Left kidney (tissue), 2 donors: ENCODE results near the gene CRYBG1. TPM values are rescaled to one million over a fixed set of nuclear protein-coding genes. Genes with fewer than 3 reads are reported as not detected.
"Not testable (repeated sequence)": the region's sequence is repeated elsewhere in the genome, so short reads cannot be mapped to it uniquely, and the experiment has no call there.

ENCODE experiments used
- DNase-seq: peaks from one replicate; pipeline ENCODE4 v3.0.0-alpha.2; 2013
- polyA plus RNA-seq: library from polyadenylated mRNA; unstranded; fragments of 120-200 nt; gene quantifications from one replicate; pipeline ENCODE4 v1.2.1, GENCODE V29; 2013; ENCODE audit not compliant: insufficient read length

The CRYBG1 gene
- polyA plus RNA-seq, 1 donor: 32.4 TPM

DNA sequence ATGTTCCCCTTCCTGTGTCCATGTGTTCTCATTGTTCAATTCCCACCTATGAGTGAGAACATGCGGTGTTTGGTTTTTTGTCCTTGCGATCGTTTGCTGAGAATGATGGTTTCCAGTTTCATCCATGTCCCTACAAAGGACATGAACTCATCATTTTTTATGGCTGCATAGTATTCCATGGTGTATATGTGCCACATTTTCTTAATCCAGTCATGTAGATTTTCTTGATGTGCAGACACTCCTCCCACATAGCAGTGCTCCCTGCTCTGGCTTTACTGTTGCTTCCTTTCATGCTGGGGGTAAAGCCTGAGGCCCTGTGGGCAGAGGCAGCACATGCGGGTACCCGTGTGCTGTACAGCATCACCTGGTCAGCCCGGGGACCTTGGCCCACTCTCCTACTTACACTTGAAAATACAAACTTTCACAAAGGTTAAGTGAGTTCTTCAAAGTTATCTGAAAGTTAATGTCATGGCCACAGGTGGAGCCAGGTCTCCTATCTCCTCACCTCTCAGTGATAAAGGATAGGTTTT lies 188.5 kb downstream of the CRYBG1 start:
- not testable (repeated sequence) for DNase-seq

DNA sequence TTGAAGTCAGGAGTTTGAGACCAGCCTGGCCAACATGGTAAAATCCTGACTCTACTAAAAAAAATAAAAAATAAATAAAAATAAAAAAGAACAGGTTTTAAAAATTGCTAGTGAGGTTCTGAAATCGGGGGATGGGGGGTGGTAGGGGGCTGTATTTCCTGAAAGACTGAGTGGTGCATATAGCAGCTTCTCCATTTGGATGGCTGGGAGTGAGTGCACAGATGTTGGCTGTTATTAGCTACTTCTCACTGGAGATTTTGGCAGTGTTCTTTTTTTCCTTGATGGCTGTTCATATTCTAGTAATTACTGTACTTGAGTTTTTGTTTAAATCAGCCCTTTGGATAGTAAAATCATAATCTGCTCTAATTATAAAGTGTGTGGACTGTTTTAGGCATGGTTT lies 189.0 kb downstream of the CRYBG1 start:
- no peak for DNase-seq

DNA sequence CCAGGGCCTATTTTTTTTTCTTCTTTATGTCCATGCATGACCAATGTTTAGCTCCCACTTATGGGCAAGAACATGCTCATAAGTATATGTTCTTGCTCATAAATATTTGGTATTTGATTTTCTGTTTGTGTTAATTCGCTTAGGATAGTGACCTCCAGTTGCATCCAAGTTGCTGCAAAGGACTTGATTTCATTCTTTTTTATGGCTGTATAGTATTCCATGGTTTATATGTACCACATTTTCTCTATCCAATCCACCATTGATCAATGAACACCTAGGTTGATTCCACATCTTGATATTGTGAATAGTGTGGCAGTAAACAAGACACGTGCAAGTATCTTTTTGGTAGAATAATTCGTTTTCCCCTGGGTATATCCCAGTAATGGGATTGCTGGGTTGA lies 190.6 kb downstream of the CRYBG1 start:
- DNase-seq: no peak

DNA sequence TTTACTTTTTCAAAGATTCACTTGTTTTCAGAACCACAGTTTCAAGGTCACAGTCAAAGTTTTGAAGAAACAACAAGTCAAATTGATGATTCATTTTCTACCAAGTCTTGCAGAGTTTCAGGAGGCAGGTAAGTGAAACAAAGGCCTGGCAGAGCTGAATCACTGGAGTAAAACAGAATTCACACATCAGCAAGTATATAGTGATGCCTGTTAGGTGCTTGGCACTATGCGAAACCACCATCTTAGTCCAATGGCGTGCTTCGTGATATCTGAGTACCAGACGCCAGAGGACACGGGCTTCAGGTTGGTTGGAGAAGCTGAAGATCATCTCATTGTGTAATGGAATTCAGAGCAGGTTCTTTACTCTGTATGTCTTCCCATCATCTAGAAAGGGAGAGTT lies 192.9 kb downstream of the CRYBG1 start:
- DNase-seq: no peak

DNA sequence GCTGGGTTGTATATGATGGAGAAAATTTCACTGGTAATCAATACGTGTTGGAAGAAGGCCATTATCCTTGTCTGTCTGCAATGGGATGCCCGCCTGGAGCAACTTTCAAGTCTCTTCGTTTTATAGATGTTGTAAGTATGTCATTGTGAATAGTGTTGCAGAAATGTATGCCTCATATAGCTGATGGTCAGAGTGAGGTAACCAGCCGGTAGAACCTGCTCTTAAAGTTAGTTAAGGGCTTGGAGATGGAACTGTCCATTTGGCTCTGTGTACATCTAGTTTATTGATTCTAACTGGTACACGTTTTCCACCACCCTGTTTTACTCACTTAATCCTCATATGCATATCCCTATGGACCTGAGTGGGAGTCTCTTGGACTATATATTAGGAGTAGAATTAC lies 195.2 kb downstream of the CRYBG1 start:
- no peak for DNase-seq

DNA sequence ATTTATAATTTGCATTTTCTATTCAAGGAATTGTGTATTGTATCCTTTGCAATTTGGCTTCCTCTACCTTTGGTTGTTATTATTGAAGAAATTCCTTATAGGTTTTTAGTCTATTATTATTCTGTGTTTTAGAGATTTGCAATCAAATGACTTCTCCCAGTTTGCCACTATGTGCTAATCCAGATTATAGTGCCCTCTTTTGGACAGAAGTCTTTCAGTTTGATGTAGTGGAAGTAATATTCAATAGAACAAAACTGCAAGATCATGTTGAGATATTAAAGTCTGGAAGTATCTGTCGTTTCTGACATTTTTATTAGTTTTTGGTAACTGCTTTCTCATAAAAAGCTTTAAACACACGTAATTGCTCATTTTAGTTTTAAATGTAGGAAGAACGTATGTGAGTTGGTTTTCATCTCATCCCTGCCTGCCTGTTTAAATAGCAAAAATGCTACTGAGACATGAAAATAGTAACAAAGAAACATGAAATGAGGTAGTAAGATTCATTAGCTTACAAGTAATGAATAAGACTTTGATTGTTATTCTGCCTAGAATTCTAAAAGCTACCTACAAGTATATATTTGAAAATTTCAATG lies 195.9 kb downstream of the CRYBG1 start:
- DNase-seq: no peak

DNA sequence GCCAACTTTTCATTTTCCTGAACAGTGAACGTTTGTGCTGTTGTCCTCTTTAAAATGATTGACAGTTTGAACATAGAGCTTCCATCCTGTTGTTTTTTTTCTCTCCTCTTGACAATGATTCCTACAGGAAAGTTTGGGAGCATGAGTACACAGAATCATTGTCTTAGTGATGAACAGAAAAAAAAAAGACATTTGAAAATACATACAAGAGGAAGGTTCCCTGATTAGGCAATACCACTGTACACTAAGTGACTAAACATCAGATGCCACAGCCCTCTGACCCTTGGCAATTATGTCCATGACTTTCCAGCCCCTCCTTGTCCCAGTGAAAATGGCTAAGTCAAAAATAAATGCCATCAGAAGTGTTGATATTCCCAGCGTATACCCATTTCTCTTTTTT lies 197.3 kb downstream of the CRYBG1 start:
- no peak for DNase-seq

DNA sequence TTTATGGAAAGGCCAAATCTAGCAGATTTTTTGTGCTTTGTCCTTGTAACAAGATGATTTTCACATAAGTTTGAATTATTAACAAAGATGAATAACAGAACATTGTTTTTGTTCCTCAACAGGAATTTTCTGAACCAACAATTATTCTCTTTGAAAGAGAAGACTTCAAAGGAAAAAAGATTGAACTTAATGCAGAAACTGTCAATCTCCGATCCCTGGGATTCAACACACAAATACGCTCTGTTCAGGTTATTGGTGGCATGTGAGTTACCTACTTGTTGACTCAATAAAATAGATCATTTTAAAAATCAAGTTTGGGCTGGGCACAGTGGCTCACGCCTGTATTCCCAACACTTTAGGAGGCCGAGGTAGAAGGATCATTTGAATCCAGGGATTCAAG lies 197.8 kb downstream of the CRYBG1 start:
- DNase-seq: no peak

DNA sequence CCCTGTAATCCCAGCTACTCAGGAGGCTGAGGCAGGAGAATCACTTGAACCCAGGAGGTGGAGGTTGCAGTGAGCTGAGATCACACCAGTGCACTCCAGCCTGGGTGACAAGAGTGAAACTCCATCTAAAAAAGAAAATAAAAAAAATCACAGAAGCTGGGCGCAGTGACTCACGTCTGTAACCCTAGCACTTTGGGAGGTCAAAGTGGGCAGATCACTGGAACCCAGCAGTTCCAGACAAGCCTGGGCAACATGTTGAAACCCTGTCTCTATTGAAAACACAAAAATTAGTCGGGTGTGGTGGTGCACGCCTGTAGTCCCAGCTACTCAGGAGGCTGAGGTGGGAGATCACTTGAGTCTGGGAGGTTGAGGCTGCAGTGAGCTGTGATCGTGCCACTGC lies 199.1 kb downstream of the CRYBG1 start:
- DNase-seq: not testable (repeated sequence)

DNA sequence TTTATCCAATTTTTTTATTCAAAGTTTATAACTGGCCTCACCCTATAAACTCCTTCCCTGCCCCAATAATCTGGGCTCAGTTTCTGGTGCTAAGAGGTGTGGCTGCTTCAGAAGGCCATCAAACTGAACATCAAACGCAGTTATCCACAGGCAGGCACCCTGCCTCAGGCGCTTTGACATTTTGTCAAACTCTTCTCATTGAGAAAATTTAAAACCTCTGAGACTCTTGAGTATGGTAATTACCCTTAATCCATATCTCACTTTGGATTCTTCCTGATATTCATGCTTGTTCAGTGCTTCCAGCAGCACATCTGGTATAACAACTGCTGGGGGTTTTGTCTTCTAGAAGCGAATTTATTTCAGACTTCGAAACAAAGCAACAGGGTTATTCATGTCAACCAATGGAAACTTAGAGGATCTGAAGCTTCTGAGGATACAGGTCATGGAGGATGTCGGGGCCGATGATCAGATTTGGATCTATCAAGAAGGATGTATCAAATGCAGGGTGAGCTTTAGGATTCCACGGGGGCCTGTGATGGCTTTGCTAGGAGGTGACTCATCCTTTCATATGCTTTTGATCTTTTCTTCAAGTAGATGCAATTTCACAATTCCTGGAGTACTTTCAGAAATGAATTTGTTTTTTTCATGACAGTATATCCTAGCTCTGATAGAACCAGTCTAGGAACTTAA lies 200.6 kb downstream of the CRYBG1 start:
- DNase-seq: no peak

DNA sequence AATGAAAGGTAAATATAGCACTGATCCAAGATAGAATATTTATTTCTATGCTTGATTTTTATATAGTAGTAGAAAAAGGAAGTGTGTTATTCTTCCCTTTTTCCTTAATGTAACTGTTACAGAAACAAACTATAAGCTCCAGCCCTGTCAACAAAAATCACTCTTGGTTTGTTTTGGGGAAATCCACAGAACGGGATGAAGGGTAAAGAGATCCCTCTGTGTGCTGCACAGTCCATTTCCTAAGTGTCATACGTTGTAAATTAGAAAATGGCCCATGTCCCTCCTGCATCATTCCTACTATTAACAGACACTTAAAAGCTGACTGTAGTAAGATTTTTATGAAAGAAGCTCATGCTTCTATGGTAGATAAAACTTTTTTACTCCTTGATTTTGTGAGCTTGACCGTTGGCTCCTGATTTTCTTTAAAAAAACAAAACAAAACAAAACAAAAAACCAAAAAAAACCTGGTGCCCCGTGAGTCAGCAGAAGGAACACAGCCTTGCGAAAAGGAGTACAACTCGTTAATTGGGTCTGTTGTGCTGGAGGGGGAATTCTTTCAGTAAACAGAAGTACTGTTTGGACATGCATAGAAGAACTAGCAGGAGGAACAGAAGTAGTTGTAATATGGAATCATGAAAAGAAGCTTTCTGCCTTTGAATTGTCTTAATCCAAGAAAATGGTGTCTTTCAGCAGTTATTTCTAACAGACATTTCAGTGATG lies 201.3 kb downstream of the CRYBG1 start:
- DNase-seq: no peak

DNA sequence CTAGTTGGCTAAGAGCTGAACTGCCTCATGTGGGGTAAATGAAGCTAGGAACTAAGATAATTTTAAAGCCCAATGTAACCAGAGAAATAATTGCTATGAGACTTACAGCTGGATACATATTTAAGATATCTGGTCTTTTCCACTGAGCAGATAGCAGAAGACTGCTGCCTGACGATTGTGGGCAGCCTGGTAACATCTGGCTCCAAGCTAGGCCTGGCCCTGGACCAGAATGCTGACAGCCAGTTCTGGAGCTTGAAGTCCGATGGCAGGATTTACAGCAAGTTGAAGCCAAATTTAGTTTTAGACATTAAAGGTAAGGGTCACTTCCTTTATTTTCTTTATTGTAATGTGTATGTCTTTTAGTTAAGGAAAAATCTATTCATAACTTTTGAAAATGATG lies 203.1 kb downstream of the CRYBG1 start:
- no peak for DNase-seq

DNA sequence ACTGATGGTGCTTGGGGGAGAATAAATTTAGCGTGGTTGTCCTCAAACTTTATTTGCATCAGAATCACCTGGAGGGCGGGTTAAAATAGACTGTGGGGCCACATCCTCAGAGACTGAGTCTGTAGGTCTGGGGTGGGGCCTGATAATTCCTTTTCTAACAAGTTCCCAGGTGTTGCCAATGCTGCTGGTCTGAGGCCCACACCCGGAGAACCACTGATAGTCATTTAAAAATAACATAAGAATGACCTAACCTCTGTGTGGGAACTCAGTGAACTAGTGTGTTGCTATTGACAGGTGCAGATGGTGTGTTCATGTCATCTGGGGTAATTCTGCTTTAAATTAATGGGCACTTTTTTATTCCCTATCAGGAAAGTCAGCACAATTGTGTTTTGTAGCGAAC lies 204.0 kb downstream of the CRYBG1 start:
- no peak for DNase-seq

DNA sequence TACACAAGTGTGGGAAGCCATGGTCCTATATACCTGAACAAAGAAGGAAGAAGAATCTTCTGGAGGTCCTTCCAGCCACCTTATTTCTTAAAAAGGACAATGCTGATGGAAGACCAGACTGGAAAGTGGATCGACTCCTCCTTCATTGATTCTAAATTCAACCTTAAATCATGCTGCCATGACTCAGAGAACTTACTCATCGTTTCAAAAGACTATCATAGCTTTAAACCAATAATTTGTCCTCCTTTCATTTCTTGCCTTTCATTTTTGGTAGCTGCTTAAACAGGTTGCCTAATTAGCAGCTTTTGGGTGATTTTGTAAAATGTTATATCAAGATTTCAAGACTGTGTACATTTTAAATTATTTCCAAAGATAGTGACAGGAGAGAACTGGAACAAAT lies 208.0 kb downstream of the CRYBG1 start:
- no peak for DNase-seq

DNA sequence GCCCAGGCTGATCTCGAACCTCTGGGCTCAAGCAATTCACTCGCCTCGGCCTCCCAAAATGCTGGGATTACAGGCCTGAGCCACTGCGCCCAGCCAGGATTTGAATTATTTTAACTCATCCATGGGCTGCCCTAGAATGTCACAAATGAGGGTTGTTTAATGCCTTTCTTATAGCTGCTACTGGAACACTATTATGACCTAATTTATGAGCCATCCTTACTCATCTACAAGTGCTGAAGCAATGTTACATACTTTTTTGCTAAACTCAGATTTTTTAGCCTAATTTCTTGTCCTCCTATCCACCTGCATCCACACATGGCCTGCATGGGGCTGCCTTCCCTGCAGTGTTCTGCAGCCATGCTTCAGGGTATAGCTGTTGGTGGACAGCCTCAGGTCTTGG lies 208.9 kb downstream of the CRYBG1 start:
- no peak for DNase-seq

DNA sequence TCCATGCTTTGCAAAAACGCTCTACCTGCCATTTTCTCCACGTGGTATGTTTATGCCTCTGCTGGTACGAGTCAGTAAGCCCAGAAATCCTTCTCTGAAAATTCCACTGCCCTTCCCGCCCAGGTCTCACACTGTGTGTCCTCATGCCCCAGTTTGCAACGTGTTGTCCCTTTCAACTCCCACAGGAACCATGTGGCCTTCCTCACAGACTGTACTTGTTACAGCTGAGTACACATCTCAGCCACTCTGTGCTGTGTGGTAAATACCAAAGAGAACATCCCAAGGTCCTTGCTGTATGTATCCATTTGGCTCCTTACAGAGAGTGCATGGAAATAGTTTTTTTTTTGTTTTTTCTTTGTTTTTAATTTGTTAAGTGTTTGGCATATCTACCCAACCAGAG lies 211.9 kb downstream of the CRYBG1 start:
- DNase-seq: no peak

DNA sequence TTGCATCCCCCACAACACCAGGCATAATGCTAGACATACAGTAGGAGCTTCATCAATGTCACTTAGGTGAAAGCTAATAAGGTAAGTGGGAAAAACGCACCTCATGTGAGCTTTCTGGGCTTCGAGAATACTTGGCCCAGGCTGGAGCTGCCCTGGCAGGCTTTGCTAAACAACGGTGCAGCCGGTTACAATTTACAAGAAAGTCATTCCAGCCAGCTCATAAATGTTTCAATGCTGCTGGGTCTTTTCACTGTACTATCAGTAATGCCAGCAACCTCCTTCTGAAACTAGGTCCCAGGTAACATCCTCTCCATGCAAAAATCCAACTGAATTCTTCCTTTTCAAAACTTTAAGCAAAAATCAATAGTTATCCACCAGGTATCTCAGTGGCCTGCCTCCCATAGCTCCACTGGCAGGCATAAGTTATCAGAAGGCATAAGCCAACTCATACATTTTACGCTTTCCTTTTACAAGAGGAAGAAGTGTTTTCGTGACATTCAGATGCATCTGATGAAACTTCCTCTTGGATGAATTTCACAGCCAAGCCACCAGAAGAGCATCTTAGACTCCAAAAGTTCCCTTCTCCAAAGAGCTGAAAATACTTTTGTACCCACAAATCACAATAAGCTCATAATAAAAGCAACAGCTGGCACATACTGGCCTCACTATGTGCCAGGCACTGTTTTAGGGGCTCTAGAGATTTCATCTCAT lies 212.5 kb downstream of the CRYBG1 start:
- DNase-seq: no peak

DNA sequence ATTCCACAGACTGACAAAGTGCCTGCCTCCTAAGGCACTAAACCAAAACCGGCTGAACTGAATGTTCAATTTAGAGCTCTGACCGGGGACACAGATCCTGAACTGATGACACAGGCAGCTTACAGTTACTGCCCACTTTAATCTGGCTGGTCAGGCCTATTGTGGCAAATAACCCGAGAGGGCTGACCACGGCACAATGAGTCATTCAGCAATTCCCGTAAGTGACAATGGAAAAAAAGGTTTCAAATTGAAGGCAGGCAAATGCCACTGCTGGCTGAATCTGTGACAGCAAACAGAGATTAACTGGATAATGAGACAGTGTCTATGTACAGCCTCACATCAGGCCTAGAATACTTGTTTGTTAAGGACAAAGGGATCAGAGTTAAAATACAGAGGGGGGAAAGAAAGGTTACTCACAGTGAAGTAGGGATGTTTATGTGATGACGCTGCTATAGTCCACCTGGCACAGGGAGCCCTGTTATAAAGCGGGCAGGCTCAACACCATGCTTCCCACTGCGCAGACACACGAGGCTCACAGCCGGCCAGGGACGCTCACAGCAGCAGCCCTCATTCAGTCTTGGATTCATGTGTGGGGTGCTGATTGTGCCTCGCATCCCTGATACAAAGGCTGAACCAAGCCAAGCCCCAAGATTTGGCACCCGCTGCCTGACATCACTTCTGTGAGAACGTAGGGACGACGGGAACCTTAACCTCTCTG lies 214.4 kb downstream of the CRYBG1 start:
- no peak for DNase-seq

DNA sequence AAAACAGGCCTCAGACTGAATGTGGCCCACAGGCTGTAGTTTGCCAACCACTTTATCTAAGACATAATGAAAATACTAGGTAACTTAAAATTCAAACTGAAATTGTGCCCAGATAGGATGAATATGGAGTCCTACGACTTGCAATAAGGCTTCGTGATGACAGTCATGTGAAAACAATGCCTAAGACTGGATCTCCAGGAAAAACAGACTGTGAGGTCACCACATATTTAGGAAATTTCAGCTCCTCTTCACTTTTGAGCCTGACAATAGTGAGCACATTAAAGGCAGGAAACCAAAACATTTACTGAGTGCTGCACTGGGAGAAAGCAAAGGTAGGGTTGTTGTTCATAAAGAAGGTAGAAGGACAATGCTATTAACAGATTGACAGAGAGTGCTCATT lies 218.8 kb downstream of the CRYBG1 start:
- no peak for DNase-seq

DNA sequence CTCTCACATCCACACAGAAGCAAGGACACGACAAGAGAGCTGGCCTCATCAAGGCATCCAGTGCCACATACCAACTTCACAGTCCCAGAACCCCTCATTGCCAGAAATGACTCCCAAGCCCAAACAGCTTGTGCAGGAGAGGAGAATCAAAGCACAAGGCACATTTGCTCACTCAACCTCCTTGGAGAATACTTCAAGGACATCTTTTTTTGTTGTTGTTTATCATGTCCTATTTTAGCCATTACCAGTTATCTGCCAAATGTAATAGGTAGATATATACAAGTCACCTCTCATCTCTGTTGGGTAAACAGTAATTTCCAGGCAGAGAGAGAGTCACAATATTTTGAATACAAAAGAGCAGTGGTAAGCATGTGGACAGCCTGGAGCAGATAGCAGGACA lies 221.0 kb downstream of the CRYBG1 start:
- no peak for DNase-seq

DNA sequence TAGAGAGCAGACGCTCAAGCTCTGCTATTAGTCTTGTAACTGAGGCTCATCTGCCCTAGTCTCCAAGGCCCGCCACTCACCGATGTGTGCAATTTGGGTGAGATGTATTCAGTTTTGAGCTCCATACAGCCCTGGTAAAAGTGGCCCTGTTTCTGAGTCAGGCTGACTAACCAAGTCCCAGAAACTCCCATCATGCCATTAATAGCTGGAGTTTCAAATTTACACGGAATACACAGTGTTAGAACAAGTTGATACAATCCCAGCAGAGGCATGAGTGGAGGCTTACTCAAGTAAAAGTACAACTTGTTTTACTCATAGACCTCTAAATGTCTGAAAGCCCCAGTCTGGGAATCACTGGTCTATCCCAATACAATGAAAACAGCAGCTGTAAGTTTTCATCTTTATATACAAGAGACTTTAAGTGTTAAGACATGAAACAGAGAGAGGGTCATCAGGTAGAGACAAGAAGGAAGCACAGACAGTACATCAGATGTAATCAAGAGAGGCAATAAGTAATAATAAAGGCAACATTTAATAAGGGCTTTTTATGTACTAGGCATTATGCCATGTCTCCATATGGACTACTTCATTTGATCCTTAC lies 226.4 kb downstream of the CRYBG1 start:
- DNase-seq: no peak

DNA sequence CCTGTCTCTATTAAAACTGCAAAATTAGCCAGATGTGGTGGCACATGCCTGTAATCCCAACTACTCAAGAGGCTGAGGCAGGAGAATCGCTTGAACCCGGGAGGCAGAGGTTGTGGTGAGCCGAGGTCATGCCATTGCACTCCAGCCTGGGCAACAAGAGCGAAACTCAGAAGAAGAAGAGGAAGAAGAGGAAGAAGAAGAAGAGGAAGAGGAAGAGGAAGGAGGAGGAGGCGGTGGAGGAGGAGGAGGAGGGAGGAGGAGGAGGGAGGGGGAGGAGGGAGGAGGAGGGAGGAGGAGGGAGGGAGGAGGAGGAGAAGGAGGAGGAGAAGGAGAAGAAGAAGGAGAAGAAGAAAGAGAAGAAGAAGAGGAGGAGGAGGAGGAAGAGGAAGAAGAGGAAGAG lies 228.4 kb downstream of the CRYBG1 start:
- DNase-seq: not testable (repeated sequence)
